Esophagus (tissue), 2 donors: ENCODE results near the gene ZC3H12A. TPM values are rescaled to one million over a fixed set of nuclear protein-coding genes. Genes with fewer than 3 reads are reported as not detected.
"Not testable (repeated sequence)": the region's sequence is repeated elsewhere in the genome, so short reads cannot be mapped to it uniquely, and the experiment has no call there.

ENCODE experiments used
- H3K27ac ChIP-seq, 2 donors: one replicate each; pipeline ENCODE4 v1.5.1; 2013; ENCODE audit warnings: low read depth in 2 of 2, mild to moderate bottlenecking in 2 of 2, inconsistent platforms in 1 of 2, low read length in 1 of 2, moderate library complexity in 1 of 2
- H3K27me3 ChIP-seq, 2 donors: one replicate each; pipeline ENCODE4 v1.6.1; 2013; ENCODE audit warnings: low read length in 2 of 2, control low read depth in 1 of 2, mild to moderate bottlenecking in 1 of 2; ENCODE audit not compliant: insufficient read depth in 2 of 2, control insufficient read depth in 1 of 2
- H3K36me3 ChIP-seq, 2 donors: one replicate each; pipeline ENCODE4 v1.6.1; 2013; ENCODE audit warnings: low read length in 1 of 2; ENCODE audit not compliant: control insufficient read depth in 2 of 2, insufficient read depth in 2 of 2
- H3K4me1 ChIP-seq, 2 donors: one replicate each; pipeline ENCODE4 v1.6.1; 2013; ENCODE audit warnings: low read length in 1 of 2; ENCODE audit not compliant: control insufficient read depth in 2 of 2, insufficient read depth in 2 of 2
- H3K4me3 ChIP-seq, 2 donors: one replicate each; pipeline ENCODE4 v1.5.1; 2013; ENCODE audit warnings: low read length in 2 of 2, mild to moderate bottlenecking in 2 of 2, low read depth in 1 of 2, moderate library complexity in 1 of 2
- H3K9me3 ChIP-seq, 2 donors: one replicate each; pipeline ENCODE4 v1.6.1; 2013; ENCODE audit warnings: mild to moderate bottlenecking in 2 of 2, low read depth in 1 of 2, low read length in 1 of 2, moderate library complexity in 1 of 2; ENCODE audit not compliant: control insufficient read depth in 2 of 2, insufficient read depth in 1 of 2
- WGBS, 2 donors: extraction: QIAGEN DNeasy Blood & Tissue Kit; methylation state at CpG; one replicate each; pipeline ENCODE4 v1.1.7; 2013; 5-methylcytosine and 5-hydroxymethylcytosine counted together
- polyA plus RNA-seq, 2 donors: library from polyadenylated mRNA; stranded (reverse); fragments of 200-250 nt; gene quantifications; one replicate each; pipeline ENCODE4 v1.2.3, GENCODE V29; 2013
- donor health status: healthy with polysubstance abuse.
- donor health status: Bipolar disorder and iron deficiency.

ZC3H12A gene
- polyA plus RNA-seq, 2 donors: 17.6 to 25.3 TPM

GRCh38 chr1:37509181-37509580 lies 34.8 kb downstream of the ZC3H12A start:
- Histone ChIP-seq H3K36me3 (peaks cover 2 to 4% of the 10 kb centered on the region in 2 donors), H3K9me3 (no peaks in the 10 kb centered on the region), H3K4me1 (peaks cover 0 to 3% of the 10 kb centered on the region in 2 donors), H3K4me3 (no peak overlapping the region), H3K27me3 (no peaks in the 10 kb centered on the region), H3K27ac (no peak overlapping the region)
- 89 to 91% methylated on average over 4 of the region's 4 CpGs for WGBS, 2 donors

GRCh38 chr1:37513795-37514349 lies 39.5 kb downstream of the ZC3H12A start:
- peaks cover 1 to 2% of the 10 kb centered on the region in 2 donors for H3K36me3 ChIP-seq
- 1 to 2% methylated on average over 24 to 26 of the region's 26 CpGs for WGBS, 2 donors
- H3K27me3 ChIP-seq: no peaks in the 10 kb centered on the region
- peak overlapping the region; percentile 97 to 99 for H3K4me3 ChIP-seq
- no peaks in the 10 kb centered on the region for H3K9me3 ChIP-seq
- peak overlapping the region; percentile 97 to 99 for H3K27ac ChIP-seq
- peaks cover 0 to 3% of the 10 kb centered on the region in 2 donors for H3K4me1 ChIP-seq

DNA sequence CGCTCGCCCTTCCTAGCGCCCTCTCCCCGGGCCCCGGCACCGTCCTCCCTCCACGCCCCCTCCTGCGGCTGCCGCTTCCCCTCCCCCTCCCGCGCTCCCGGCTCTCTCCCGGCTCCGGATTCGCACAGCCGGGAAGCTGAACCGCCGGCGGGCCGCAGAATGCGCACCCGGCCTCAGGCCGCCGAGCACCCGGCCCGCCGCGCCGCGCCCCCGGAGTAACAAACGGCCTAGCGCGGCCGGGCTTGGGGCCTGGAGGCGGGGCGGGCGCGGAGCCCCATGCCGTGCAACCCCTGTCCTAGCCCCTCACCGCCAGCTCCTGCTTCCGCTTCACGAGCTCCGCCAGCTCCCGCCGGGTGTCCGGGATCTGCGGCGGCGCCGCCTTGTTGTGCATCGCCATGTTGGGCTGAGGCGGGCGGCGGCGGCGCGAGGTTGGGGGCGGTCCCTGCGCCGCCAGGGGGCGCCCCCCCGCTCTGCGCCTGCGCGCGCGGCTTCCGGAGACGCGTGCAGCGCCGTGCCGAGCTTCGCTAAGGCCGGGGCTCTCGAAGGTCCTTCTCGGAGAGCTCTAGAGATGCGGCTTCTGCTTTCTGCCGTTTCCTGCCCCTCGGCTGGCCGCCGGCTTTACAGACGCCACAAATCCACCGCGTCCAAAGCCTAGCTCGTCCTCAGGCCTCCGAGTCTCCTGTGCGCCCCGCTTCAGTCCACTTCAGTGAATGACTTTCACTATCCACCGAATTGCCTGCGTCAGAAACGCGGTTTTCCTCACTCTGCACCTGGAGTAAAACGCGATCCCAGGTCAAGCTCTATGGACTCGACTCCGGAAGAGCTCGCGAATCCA lies 40.2 kb downstream of the ZC3H12A start, which contains the start of gene MEAF6:
MEAF6 (minus strand) TSS at position 417 of the 835 bp plus-strand sequence; CDS start at position 397, 20 bp downstream.
- Histone ChIP-seq H3K36me3 (no peaks in the 10 kb centered on the region), H3K4me3 (peak within 1 kb of the TSS; percentile 97 to 99), H3K27me3 (no peaks in the 10 kb centered on the region), H3K9me3 (no peaks in the 10 kb centered on the region), H3K27ac (peak within 1 kb of the TSS; percentile 97 to 99), H3K4me1 (peaks cover 0 to 3% of the 10 kb centered on the region in 2 donors)
- 0 to 1% methylated on average over 83 to 100 of the region's 100 CpGs for WGBS, 2 donors

DNA sequence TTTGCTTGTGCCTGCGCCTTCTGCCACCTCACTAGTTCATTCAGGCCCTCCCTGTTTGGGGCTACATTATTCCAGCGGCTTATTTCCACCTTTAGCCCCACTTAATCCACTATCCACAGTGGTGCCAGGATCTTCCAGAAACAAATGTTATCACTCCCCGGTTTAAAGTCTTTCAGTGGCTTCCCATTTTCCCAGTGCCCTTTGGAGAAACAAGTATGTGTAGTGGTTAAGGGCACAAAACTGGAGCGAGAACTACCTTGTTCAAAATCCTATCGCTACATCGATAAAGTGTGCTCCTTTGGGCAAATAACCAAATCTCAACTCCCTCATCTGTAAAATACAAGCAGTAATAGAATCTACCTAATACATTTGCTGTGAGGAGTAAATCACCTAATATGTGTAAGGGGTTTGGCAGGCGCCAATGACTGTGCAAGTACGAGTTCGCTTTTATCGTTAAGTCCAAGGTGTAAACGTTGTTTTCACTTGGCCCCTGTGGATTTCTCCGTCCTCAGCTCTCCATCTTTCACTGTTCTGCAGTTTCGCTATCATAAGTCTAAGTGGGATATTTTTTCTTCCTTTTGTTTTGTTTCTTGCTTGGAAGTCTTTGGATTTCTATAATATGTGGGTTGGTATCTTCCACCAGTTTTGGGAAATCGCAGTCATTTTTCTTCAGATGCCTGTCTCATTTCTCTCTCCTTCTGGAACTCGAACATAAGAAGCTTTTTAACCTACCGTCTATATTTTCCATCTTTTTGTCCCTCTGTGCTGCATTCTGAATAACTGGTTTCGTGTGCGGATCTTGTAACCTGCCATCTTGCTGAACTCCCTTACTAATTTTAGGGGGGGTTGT lies 41.0 kb downstream of the ZC3H12A start:
- Histone ChIP-seq H3K27me3 (no peaks in the 10 kb centered on the region), H3K9me3 (no peaks in the 10 kb centered on the region), H3K4me1 (peaks cover 0 to 3% of the 10 kb centered on the region in 2 donors), H3K27ac (peak overlapping the region; percentile 97 to 99), H3K4me3 (peak overlapping the region; percentile 97 to 99), H3K36me3 (no peaks in the 10 kb centered on the region)
- 72 to 77% methylated on average over 18 of the region's 18 CpGs for WGBS, 2 donors

DNA sequence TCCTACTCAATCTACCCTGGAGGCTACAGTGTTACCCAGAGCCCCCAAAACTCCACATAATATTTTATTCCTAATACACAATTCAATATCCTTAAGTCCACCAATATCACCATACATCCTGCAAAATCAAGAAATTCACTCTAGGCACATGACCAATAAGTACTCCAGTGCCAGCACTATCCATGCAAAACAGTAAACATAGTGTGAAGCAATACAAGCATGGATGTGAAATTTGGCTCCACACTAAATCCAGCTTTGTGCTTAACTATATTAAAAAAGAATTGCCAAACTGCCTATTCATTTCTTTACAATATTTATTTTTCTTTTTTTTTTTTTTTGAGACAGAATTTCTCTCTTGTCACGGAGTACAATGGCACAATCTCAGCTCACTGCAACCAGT lies 43.2 kb downstream of the ZC3H12A start:
- Histone ChIP-seq H3K4me1 (peaks cover 0 to 3% of the 10 kb centered on the region in 2 donors), H3K27ac (no peak overlapping the region), H3K4me3 (no peak overlapping the region), H3K27me3 (no peaks in the 10 kb centered on the region), H3K36me3 (no peaks in the 10 kb centered on the region), H3K9me3 (no peaks in the 10 kb centered on the region)
- WGBS, 2 donors: 86 to 87% methylated on average over 1 of the region's 1 CpG

DNA sequence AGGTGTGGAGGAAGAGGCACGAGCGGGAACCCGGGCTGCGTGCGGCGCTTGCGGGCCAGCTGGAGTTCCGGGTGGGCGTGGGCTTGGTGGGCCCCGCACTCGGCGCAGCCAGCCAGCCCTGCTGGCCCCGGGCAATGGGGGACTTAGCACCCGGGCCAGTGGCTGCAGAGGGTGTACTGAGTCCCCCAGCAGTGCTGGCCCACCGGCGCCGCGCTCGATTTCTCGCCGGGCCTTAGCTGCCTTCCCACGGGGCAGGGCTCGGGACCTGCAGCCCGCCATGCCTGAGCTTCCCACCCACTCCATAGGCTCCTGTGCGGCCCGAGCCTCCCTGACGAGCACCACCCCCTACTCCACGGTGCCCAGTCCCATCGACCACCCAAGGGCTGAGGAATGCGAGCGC lies 43.9 kb downstream of the ZC3H12A start:
- H3K4me3 ChIP-seq, H3K27me3 ChIP-seq, H3K9me3 ChIP-seq, H3K4me1 ChIP-seq, H3K36me3 ChIP-seq, H3K27ac ChIP-seq: not testable (repeated sequence)
- WGBS, 2 donors: 95% methylated on average over 12 to 27 of the region's 31 CpGs

- not testable (repeated sequence) for H3K9me3 ChIP-seq, H3K27me3 ChIP-seq, H3K4me3 ChIP-seq, H3K27ac ChIP-seq, H3K4me1 ChIP-seq, H3K36me3 ChIP-seq
- WGBS, 2 donors: 77 to 82% methylated on average over 15 of the region's 15 CpGs
These were observed 44.5 kb downstream of the ZC3H12A start for GRCh38 chr1:37518929-37519328.

DNA sequence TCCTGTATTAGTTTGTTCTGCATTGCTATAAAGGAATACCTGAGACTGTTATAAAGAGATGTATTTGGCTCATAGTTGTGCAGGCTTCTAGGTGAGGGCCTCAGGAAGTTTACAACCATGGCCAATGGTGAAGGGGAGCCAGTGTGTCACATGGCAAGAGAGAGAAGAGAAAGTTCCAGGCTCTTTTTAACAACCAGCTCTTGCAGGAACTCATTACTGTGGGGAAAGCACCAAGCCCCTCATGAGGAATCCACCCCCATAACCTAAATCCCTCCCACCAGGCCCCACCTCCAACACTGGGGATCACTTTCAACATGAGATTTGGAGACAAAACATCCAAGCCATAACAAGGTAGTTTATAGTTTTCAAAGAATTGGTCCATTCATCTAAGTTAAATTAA lies 45.2 kb downstream of the ZC3H12A start:
- Histone ChIP-seq H3K27ac (no peak overlapping the region), H3K4me1 (no peaks in the 10 kb centered on the region), H3K9me3 (no peaks in the 10 kb centered on the region), H3K36me3 (no peaks in the 10 kb centered on the region), H3K4me3 (no peak overlapping the region), H3K27me3 (no peaks in the 10 kb centered on the region)

GRCh38 chr1:37529888-37530287 lies 55.5 kb downstream of the ZC3H12A start:
- H3K36me3 ChIP-seq, H3K4me3 ChIP-seq, H3K4me1 ChIP-seq, H3K27ac ChIP-seq, H3K27me3 ChIP-seq, H3K9me3 ChIP-seq: not testable (repeated sequence)
- WGBS, 2 donors: 63 to 89% methylated on average over 1 of the region's 1 CpG
